Measurements from ENCODE around the gene ALDH3A1. TPM values are rescaled to one million over a fixed set of nuclear protein-coding genes. Genes with fewer than 3 reads are reported as not detected.

Gene ALDH3A1
- total and polyA plus RNA-seq, 4 experiments from 2014 or later: not detected

DNA sequence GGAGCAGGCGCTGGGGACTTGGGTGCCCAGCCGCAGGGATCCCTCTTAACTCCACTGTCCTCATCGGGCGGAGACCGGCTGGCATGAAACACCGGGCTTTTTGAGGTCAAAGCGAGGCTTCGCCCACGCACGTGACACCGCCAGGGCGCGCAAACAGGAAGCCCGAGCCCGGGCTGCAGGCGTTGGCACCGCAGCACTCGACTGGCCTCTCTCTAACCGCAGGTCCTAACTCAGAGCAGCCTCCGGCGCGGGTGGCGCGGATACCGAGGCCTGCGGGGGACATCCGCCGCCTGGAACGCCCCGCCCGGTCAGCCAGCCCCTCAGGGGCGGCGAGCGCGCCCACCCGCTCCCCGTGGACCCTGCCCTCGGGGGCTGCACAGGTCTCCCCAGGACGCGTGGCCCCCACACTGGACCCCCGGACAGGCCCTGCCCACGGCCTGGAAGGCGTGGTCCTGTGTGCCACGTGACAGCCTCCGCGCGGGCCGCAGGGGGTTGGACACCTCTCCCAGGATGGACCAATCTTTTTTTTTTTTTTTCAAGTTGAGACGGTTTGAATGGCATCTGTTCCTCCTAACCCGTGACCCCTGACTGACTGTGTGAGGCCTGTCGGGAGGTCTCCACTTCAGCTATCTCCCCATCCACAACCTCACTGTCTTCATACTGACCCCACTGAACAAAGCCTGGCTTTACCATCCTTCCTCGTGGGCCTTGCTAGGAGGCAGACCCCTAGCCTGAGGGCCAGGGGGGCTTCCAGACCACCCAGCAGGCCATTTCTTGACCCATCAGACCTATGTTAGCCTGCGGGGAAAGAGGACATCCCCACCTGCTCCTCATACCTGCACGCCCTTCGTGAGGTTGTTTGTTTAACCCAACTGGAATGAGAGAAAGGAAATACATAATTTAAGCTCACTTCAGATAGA is 23.3 kb downstream of the ALDH3A1 start:
- Histone ChIP-seq H3K9me3 (ENCODE audit: control insufficient read depth in 1 of 2, low read length in 2 of 2) (no peaks in the 10 kb centered on the region), H3K4me3 (ENCODE audit: low read length in 2 of 2) (peak overlapping the region in 1 of 2 donors; percentile 9), H3K27ac (ENCODE audit: low read depth, low read length) (no peak overlapping the region), H3K36me3 (ENCODE audit: insufficient read depth, low read length) (no peaks in the 10 kb centered on the region), H3K4me1 (ENCODE audit: insufficient read depth, low read length) (peaks cover 21% of the 10 kb centered on the region), H3K27me3 (ENCODE audit: insufficient read depth, low read length) (no peaks in the 10 kb centered on the region)
- Mint-ChIP-seq H3K4me3 (peak overlapping the region; percentile 75 to 86 (median 80)), H3K27me3 (no peaks in the 10 kb centered on the region), H3K27ac (peak overlapping the region; percentile 42 to 91 (median 79)), H3K36me3 (no peaks in the 10 kb centered on the region), H3K9me3 (peaks cover 0 to 3% (median 0%) of the 10 kb centered on the region in 8 donors), H3K4me1 (peaks cover 16 to 41% (median 23%) of the 10 kb centered on the region in 4 donors)
- ChIA-PET POLR2A (ENCODE audit: partially characterized antibody) (interaction anchor here (1.4 kb wide), 1 partner anchor 76 kb away, joined by 4 read pairs; the partner anchor contains the start of gene ALDH3A2), CTCF (ENCODE audit: partially characterized antibody) (interaction anchor here (1.6 kb wide), 1 partner anchor 38 kb away, joined by 7 read pairs; no protein-coding TSS in a partner anchor)
- intact Hi-C loops (cut with micrococcal nuclease): no loop called here
- DNase-seq: peak in 4 of 5 donors; percentile 29 to 40 (median 38)

DNA sequence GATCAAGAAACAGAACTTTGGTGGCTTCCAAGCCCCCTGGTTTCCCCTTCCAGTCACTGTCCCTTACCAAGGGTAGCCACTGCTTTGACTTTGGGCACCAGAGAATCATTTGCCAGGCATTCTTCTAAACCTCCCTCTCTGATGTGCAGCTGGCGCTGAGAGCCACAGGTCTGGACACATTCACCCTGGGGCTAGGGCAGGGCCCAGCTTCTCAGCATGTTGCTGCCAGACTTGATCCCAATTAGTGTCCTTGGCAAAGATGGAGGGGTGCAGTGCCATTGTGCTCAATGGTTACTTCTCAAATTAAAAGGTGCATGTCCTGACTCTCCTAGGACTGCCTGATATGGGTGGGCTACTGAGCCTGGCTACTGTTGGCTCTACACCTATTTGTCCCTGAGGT is 24.1 kb downstream of the ALDH3A1 start:
- H3K27ac Mint-ChIP-seq: peak overlapping the region in 6 of 7 donors; percentile 42 to 82 (median 67)
- peak overlapping the region in 7 of 8 donors; percentile 59 to 81 (median 68) for H3K4me3 Mint-ChIP-seq
- Histone ChIP-seq H3K27me3 (ENCODE audit: insufficient read depth, low read length) (no peaks in the 10 kb centered on the region), H3K9me3 (ENCODE audit: control insufficient read depth in 1 of 2, low read length in 2 of 2) (no peaks in the 10 kb centered on the region), H3K36me3 (ENCODE audit: insufficient read depth, low read length) (no peaks in the 10 kb centered on the region), H3K4me1 (ENCODE audit: insufficient read depth, low read length) (peaks cover 21% of the 10 kb centered on the region), H3K27ac (ENCODE audit: low read depth, low read length) (no peak overlapping the region), H3K4me3 (ENCODE audit: low read length in 2 of 2) (peak overlapping the region in 1 of 2 donors; percentile 9)
- peaks cover 0 to 3% (median 0%) of the 10 kb centered on the region in 8 donors for H3K9me3 Mint-ChIP-seq
- CTCF ChIA-PET (ENCODE audit: partially characterized antibody): interaction anchor here (0.9 to 2.2 kb wide), 4 partner anchors 11 to 209 kb away, joined by 3 to 7 read pairs (median 5); no protein-coding TSS in a partner anchor
- H3K27me3 Mint-ChIP-seq: no peaks in the 10 kb centered on the region
- POLR2A ChIA-PET (ENCODE audit: partially characterized antibody): no interaction called here
- H3K36me3 Mint-ChIP-seq: no peaks in the 10 kb centered on the region
- no peak for DNase-seq
- peaks cover 16 to 41% (median 23%) of the 10 kb centered on the region in 4 donors for H3K4me1 Mint-ChIP-seq
- intact Hi-C loops (cut with micrococcal nuclease): no loop called here

DNA sequence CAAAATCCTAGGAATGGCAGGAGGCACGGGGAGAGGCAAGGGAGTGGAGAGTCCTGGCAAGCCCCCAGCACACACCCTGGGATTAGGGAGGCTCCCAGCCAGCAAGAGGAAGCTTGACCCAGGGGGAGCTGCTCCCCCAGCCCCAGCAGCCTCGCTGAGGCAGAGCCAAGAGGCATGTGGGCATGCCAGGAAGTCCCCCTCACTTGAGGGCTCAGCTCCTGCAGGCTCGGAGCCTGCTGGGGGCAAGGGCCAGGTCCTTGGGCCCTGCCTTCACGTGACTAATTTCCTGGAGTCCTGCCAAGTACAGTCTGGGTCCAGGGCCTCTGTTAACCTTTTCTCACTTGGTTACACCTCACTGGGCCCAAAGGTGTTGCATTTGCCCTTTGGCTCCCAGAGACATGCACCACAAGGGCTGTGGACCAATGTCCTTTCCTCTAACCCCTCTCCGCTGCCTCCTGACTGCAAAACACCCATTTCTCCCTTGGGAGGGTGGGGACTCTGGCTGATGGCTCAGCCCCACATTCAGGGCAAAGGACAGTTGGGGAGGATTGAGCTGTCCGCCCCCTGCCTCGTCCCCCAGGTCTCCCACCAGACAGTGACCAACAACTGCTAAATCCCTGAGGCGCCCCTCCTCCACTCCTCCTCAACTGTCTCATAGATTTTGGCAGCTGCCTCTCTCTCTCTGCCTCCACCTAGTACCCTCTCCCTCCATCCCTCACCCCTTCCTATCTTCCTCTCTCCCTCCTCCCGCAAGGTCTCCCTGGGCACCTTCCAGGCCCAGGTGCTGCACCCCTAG is 27.3 kb downstream of the ALDH3A1 start:
- POLR2A ChIA-PET (ENCODE audit: partially characterized antibody): interaction anchor here (2.1 kb wide), 1 partner anchor 73 kb away, joined by 4 read pairs; the partner anchor contains the start of gene ALDH3A2
- peaks cover 21% of the 10 kb centered on the region for H3K4me1 ChIP-seq (ENCODE audit: insufficient read depth, low read length)
- peak overlapping the region in 1 of 7 donors; percentile 7 for H3K27ac Mint-ChIP-seq
- H3K27me3 ChIP-seq (ENCODE audit: insufficient read depth, low read length): no peaks in the 10 kb centered on the region
- no peaks in the 10 kb centered on the region for H3K9me3 ChIP-seq (ENCODE audit: control insufficient read depth in 1 of 2, low read length in 2 of 2)
- no peak overlapping the region for H3K27ac ChIP-seq (ENCODE audit: low read depth, low read length)
- no peak for DNase-seq
- peaks cover 0 to 3% (median 0%) of the 10 kb centered on the region in 8 donors for H3K9me3 Mint-ChIP-seq
- H3K36me3 ChIP-seq (ENCODE audit: insufficient read depth, low read length): no peaks in the 10 kb centered on the region
- CTCF ChIA-PET (ENCODE audit: partially characterized antibody): interaction anchor here (0.8 to 1.0 kb wide), 2 partner anchors 42 to 153 kb away, joined by 3 read pairs; no protein-coding TSS in a partner anchor
- no peak overlapping the region for H3K4me3 Mint-ChIP-seq
- intact Hi-C loops (cut with micrococcal nuclease): no loop called here
- no peak overlapping the region for H3K4me3 ChIP-seq (ENCODE audit: low read length in 2 of 2)
- H3K27me3 Mint-ChIP-seq: no peaks in the 10 kb centered on the region
- no peaks in the 10 kb centered on the region for H3K36me3 Mint-ChIP-seq
- peaks cover 14 to 25% (median 18%) of the 10 kb centered on the region in 4 donors for H3K4me1 Mint-ChIP-seq

DNA sequence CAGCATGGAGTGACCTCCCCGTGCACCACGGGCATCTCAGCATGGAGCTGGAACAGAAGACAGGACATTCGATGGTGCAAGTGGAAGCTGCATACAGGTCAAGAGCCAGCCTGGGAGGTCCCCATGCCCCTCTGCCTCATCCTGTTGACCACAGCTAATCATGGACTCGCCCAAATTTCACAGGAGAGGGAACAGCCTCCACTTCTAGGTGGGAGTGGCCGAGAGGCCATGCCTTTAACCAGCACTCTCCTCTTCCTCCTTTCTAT is 28.0 kb downstream of the ALDH3A1 start:
- Mint-ChIP-seq H3K27me3 (no peaks in the 10 kb centered on the region), H3K4me1 (peaks cover 7 to 18% (median 12%) of the 10 kb centered on the region in 4 donors), H3K27ac (peak overlapping the region in 4 of 7 donors; percentile 1 to 83 (median 65)), H3K9me3 (peaks cover 0 to 3% (median 0%) of the 10 kb centered on the region in 8 donors), H3K4me3 (no peak overlapping the region), H3K36me3 (no peaks in the 10 kb centered on the region)
- no peaks in the 10 kb centered on the region for H3K36me3 ChIP-seq (ENCODE audit: insufficient read depth, low read length)
- H3K27ac ChIP-seq (ENCODE audit: low read depth, low read length): no peak overlapping the region
- no peak overlapping the region for H3K4me3 ChIP-seq (ENCODE audit: low read length in 2 of 2)
- no peak for DNase-seq
- ChIA-PET POLR2A (ENCODE audit: partially characterized antibody) (no interaction called here), CTCF (ENCODE audit: partially characterized antibody) (no interaction called here)
- H3K9me3 ChIP-seq (ENCODE audit: control insufficient read depth in 1 of 2, low read length in 2 of 2): no peaks in the 10 kb centered on the region
- H3K27me3 ChIP-seq (ENCODE audit: insufficient read depth, low read length): no peaks in the 10 kb centered on the region
- intact Hi-C loops (cut with micrococcal nuclease): no loop called here
- H3K4me1 ChIP-seq (ENCODE audit: insufficient read depth, low read length): peaks cover 15% of the 10 kb centered on the region

- Mint-ChIP-seq H3K27ac (peak overlapping the region in 4 of 7 donors; percentile 1 to 83 (median 65)), H3K9me3 (peaks cover 0 to 3% (median 0%) of the 10 kb centered on the region in 8 donors), H3K4me1 (peaks cover 4 to 13% (median 9%) of the 10 kb centered on the region in 4 donors), H3K4me3 (no peak overlapping the region), H3K36me3 (no peaks in the 10 kb centered on the region), H3K27me3 (no peaks in the 10 kb centered on the region)
- Histone ChIP-seq H3K4me1 (ENCODE audit: insufficient read depth, low read length) (peaks cover 9% of the 10 kb centered on the region), H3K27ac (ENCODE audit: low read depth, low read length) (no peak overlapping the region), H3K9me3 (ENCODE audit: control insufficient read depth in 1 of 2, low read length in 2 of 2) (no peaks in the 10 kb centered on the region), H3K4me3 (ENCODE audit: low read length in 2 of 2) (no peak overlapping the region), H3K36me3 (ENCODE audit: insufficient read depth, low read length) (no peaks in the 10 kb centered on the region), H3K27me3 (ENCODE audit: insufficient read depth, low read length) (no peaks in the 10 kb centered on the region)
- CTCF ChIA-PET (ENCODE audit: partially characterized antibody): interaction anchor here (1.3 to 1.5 kb wide), 2 partner anchors 42 to 72 kb away, joined by 3 read pairs; no protein-coding TSS in a partner anchor
- DNase-seq: no peak
- intact Hi-C loops (cut with micrococcal nuclease): no loop called here
- POLR2A ChIA-PET (ENCODE audit: partially characterized antibody): no interaction called here
These were observed 28.5 kb downstream of the ALDH3A1 start for GRCh38 chr17:19719355-19720209.

DNA sequence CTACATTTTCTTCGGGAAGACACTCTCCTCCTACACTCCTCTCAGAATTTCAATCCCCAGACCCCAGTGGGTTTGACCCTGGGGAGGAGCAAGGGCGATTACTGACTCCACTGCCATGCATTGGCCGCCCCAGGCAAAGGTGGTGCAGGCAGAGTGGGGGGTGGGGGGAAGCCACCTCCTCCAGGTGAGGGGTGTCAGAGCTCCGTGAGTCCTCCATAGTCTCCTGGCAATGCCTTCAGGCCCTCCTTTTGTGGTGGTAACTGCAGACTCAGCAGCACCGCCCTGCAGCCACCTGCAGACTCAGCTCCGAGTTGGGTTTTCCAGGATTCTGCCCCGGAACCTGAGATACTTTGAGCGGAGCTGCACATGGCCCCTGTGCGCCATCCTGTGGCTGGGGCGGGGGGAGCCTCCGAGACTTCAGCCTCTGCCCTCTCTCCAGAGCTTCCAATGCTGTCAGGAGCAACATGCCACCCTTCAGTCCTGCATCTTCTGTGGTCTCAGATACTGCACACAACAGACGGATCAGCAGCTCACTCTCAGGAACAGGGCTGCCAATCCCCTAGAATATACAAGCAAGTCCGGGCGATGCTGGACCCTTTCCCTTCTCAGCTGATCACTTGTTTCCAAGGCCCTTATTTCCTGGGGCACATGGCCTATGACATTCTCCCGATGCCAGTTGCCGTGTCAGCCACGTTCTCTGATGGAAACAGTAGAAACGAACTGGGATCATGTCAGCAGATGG is 29.3 kb downstream of the ALDH3A1 start:
- no peaks in the 10 kb centered on the region for H3K36me3 Mint-ChIP-seq
- ChIA-PET POLR2A (ENCODE audit: partially characterized antibody) (no interaction called here), CTCF (ENCODE audit: partially characterized antibody) (interaction anchor here (1.3 to 1.5 kb wide), 3 partner anchors 26 to 71 kb away, joined by 3 read pairs; no protein-coding TSS in a partner anchor)
- peaks cover 0 to 3% (median 0%) of the 10 kb centered on the region in 8 donors for H3K9me3 Mint-ChIP-seq
- Histone ChIP-seq H3K9me3 (ENCODE audit: control insufficient read depth in 1 of 2, low read length in 2 of 2) (no peaks in the 10 kb centered on the region), H3K27me3 (ENCODE audit: insufficient read depth, low read length) (no peaks in the 10 kb centered on the region), H3K4me3 (ENCODE audit: low read length in 2 of 2) (no peak overlapping the region), H3K36me3 (ENCODE audit: insufficient read depth, low read length) (no peaks in the 10 kb centered on the region), H3K27ac (ENCODE audit: low read depth, low read length) (no peak overlapping the region), H3K4me1 (ENCODE audit: insufficient read depth, low read length) (peaks cover 1% of the 10 kb centered on the region)
- H3K4me3 Mint-ChIP-seq: no peak overlapping the region
- H3K4me1 Mint-ChIP-seq: peaks cover under 1 to 6% (median 2%) of the 10 kb centered on the region in 4 donors
- intact Hi-C loops (cut with micrococcal nuclease): no loop called here
- DNase-seq: no peak
- no peak overlapping the region for H3K27ac Mint-ChIP-seq
- H3K27me3 Mint-ChIP-seq: no peaks in the 10 kb centered on the region

Measured in CD4-positive, alpha-beta memory T cell (primary cell).